ENCODE results near the gene ADRB1.

DNA sequence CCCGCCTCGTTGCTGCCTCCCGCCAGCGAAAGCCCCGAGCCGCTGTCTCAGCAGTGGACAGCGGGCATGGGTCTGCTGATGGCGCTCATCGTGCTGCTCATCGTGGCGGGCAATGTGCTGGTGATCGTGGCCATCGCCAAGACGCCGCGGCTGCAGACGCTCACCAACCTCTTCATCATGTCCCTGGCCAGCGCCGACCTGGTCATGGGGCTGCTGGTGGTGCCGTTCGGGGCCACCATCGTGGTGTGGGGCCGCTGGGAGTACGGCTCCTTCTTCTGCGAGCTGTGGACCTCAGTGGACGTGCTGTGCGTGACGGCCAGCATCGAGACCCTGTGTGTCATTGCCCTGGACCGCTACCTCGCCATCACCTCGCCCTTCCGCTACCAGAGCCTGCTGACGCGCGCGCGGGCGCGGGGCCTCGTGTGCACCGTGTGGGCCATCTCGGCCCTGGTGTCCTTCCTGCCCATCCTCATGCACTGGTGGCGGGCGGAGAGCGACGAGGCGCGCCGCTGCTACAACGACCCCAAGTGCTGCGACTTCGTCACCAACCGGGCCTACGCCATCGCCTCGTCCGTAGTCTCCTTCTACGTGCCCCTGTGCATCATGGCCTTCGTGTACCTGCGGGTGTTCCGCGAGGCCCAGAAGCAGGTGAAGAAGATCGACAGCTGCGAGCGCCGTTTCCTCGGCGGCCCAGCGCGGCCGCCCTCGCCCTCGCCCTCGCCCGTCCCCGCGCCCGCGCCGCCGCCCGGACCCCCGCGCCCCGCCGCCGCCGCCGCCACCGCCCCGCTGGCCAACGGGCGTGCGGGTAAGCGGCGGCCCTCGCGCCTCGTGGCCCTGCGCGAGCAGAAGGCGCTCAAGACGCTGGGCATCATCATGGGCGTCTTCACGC, 825 bp downstream of the ADRB1 start:
- no peak for TF ChIP-seq GATA2 (IDR thresholded peaks at IDR 0.05; ENCODE audit: low read depth, low read length)
- no peak for TF ChIP-seq GATA3 (IDR thresholded peaks at IDR 0.05; ENCODE audit: low read depth, low read length)
